Stimulated activated naive CD8-positive, alpha-beta T cell treated with anti-CD3 and anti-CD28 coated beads, Interleukin-15, amount 100 ng/mL, for 72 hours (primary cell): Measurements from ENCODE around the gene TBCC.

Experiments used
- ATAC-seq: fragments of 150-1000 bp; cut with Tn5 transposase; 2 replicates; pipeline ENCODE4 v1.10.0; 2021; ENCODE audit warnings: mild to moderate bottlenecking, moderate library complexity
- DNase-seq, 2 donors: peaks; one replicate each; pipeline ENCODE4 v3.0.0; 2021 to 2022
- H3K27ac Mint-ChIP-seq, 2 donors: one replicate each; pipeline ENCODE4 v1.8.0; 2022; ENCODE audit warnings: mild to moderate bottlenecking in 2 of 2, mixed read lengths in 2 of 2, moderate library complexity in 2 of 2
- H3K27me3 Mint-ChIP-seq: one replicate; pipeline ENCODE4 v1.8.0; 2022; ENCODE audit warnings: mixed read lengths
- H3K4me1 Mint-ChIP-seq: one replicate; pipeline ENCODE4 v1.8.0; 2022; ENCODE audit warnings: mild to moderate bottlenecking, mixed read lengths
- H3K4me3 Mint-ChIP-seq, 2 donors: one replicate each; pipeline ENCODE4 v1.8.0; 2022; ENCODE audit warnings: mild to moderate bottlenecking in 2 of 2, mixed read lengths in 2 of 2, moderate library complexity in 1 of 2
- H3K9me3 Mint-ChIP-seq, 2 donors: one replicate each; pipeline ENCODE4 v1.8.0; 2022; ENCODE audit warnings: mixed read lengths in 2 of 2

TBCC gene, protein sequence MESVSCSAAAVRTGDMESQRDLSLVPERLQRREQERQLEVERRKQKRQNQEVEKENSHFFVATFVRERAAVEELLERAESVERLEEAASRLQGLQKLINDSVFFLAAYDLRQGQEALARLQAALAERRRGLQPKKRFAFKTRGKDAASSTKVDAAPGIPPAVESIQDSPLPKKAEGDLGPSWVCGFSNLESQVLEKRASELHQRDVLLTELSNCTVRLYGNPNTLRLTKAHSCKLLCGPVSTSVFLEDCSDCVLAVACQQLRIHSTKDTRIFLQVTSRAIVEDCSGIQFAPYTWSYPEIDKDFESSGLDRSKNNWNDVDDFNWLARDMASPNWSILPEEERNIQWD

DNA sequence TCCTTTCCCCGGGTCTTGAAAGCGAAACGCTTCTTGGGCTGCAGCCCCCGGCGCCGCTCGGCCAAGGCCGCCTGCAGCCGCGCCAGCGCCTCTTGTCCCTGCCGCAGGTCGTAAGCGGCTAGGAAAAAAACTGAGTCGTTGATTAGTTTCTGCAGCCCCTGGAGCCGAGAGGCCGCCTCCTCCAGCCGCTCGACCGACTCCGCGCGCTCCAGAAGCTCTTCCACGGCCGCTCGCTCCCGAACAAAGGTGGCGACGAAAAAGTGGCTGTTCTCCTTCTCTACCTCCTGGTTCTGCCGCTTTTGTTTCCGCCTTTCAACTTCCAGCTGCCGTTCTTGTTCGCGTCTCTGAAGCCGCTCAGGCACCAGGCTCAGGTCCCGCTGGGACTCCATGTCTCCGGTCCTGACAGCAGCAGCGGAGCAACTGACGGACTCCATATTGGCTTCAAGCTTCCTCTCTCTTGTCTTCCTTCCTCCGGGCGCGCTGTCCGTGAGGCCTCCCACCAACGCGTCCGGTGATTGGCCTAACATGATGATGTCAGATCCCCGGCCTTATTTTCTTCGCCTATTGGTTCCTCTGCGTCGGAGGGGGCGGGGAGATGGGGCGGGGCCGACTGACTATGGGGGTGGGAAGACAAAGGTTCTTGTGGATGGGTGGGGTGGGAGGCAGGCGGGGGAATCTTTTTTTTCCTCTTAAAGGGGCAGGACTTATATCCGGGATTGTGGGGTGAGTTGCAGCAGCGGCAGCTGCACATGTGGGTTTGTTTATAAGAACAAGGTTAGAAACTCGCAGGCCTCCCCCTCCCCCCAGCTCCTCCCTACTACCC is at the start of gene TBCC:
Gene TBCC, minus strand, starts transcription at position 464 of the 823 bp plus-strand sequence. Its CDS starts 30 bp downstream, at position 434.
- DNase-seq (peak; percentile 90 to 96), ATAC-seq (peak; percentile 82)
- H3K4me1 Mint-ChIP-seq, result peaks cover 33% of the 10 kb centered on the region
- peak within 1 kb of the TSS; percentile 99 to 100 for H3K27ac Mint-ChIP-seq
- H3K4me3 Mint-ChIP-seq, result peak within 1 kb of the TSS; percentile 97 to 98
- no peaks in the 10 kb centered on the region for H3K9me3 Mint-ChIP-seq
- no peaks in the 10 kb centered on the region for H3K27me3 Mint-ChIP-seq

DNA sequence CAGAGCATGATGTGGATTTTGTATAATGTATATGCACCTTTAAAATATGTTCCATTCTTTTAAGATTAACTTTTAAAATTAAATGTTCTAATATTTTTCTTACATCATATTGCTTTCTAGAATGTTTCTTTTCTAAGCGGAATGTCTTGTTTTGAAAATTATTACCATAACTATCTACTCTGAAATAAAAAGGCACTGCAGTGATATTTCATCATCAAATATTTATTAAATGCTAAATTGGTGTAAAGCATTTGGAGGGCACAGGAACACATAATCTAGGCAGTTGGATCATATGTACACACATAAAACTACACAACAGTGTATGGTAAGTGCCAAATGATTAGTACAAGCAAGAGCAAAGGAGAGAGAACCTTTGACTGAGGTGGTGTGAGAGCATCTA is 49.7 kb upstream of the TBCC start:
- H3K27me3 Mint-ChIP-seq, result no peaks in the 10 kb centered on the region

DNA sequence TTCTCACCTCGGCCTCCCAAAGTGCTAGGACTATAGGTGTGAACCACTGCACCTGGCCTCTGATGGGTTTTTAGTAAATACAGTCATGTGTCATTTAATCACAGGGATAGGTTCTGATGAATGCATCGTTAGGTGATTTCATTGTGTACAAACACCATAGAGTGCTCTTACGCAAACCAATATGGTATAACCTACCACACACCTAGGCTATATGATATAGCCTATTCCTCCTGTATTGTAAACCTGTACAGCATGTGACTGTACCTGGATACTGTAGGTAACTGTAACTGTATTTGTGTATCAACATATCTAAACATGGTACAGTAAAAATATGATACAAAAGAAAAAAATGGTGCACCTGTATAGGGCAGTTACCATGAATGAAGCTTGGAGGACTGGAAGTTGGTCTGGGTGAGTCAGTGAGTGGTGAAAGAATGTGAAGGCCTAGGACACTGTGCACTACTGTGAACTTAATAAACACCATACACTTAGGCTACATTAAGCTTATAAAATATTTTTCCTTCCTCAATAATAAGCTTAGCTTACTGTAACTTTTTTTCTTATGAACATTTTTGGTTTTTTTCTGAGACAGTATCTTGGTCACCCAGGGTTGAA is 45.9 kb upstream of the TBCC start:
- Mint-ChIP-seq H3K9me3 (no peaks in the 10 kb centered on the region), H3K27me3 (no peaks in the 10 kb centered on the region), H3K4me3 (no peak overlapping the region), H3K4me1 (peaks cover 34% of the 10 kb centered on the region), H3K27ac (no peak overlapping the region)
- no peak for ATAC-seq
- no peak for DNase-seq

More for the DNA sequence above, 49.7 kb upstream of the TBCC start:
- DNase-seq (no peak), ATAC-seq (no peak)
- Mint-ChIP-seq H3K27ac (no peak overlapping the region), H3K4me1 (peaks cover 11% of the 10 kb centered on the region), H3K4me3 (no peak overlapping the region), H3K9me3 (no peaks in the 10 kb centered on the region)

DNA sequence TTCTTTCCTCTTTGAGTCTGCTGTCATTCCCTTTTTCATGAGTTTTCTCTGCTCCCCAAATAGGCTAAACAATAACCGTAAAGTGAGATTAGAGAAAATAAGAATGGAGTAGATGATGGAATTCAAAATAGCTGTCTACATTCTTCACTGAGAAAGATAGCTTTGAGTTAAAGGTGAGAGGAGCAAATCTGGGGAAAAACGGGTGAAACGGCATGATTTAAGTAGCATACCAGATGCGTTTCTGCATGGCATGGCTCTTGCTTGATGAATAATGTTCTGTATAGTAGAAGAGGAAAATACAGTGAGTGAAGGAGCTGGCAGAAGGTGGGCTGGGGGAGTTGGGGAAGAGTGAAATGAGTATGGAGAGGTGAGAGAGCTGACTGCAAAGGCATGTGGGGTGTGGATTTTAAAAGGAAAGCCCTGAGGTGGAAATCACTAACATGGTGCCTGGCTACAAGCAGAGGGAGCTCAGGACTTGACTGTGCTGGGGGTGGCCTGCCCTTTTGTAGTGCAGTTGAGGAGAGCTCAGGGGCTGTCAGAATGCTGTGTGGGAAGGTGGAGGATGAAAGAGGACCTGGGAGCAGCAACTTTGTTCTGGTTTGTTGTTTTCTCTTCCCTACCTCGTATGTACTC is 44.8 kb upstream of the TBCC start:
- peaks cover 27% of the 10 kb centered on the region for H3K4me1 Mint-ChIP-seq
- no peaks in the 10 kb centered on the region for H3K27me3 Mint-ChIP-seq
- H3K4me3 Mint-ChIP-seq, result no peak overlapping the region
- H3K9me3 Mint-ChIP-seq, result no peaks in the 10 kb centered on the region
- peak; percentile 31 for ATAC-seq
- H3K27ac Mint-ChIP-seq, result peak overlapping the region in 1 of 2 donors; percentile 56
- DNase-seq, result no peak

DNA sequence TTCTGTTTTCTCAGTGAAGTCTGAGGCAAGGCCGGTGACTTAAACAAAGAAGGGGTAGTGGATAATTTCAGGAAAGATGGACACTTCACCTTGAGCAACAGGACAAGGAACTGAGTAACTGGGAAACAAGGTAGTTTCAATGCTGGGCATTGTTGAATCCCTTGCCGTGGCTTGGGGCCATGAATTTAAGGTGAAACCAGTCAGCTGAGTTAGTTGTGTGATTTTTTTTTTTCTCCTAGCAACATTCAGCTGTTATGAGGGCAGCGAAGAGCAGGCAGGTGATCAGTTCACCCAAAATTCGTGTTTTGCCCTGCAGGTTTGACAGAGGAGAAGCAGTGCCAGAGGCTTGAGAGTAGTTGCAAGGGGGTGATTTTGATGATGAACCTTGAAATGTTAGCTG is 42.8 kb upstream of the TBCC start:
- Mint-ChIP-seq H3K9me3 (no peaks in the 10 kb centered on the region), H3K27ac (peak overlapping the region in 1 of 2 donors; percentile 55), H3K27me3 (no peaks in the 10 kb centered on the region), H3K4me1 (peaks cover 27% of the 10 kb centered on the region), H3K4me3 (peak overlapping the region in 1 of 2 donors; percentile 33)
- ATAC-seq (no peak), DNase-seq (no peak)

DNA sequence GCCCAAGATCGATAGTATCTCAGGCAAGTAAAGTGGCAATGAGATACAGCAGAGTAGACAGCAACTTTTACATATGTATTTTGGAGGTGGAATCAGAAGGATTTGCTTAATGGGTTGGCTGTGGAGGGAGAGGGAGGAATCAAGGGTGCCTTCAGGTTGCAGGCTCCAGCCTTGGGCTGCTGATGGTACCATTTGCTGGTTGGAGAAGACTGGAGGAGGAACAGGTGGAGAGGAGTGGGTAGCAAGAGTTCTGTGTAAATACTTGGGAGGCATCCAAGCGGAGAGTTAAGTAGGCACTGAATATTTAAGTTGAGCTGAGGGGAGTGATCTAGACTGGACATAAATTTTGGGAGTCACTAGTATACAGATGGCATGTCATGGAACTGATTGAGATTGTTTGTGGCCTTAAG is 41.2 kb upstream of the TBCC start:
- peaks cover 27% of the 10 kb centered on the region for H3K4me1 Mint-ChIP-seq
- H3K4me3 Mint-ChIP-seq, result no peak overlapping the region
- DNase-seq, result no peak

DNA sequence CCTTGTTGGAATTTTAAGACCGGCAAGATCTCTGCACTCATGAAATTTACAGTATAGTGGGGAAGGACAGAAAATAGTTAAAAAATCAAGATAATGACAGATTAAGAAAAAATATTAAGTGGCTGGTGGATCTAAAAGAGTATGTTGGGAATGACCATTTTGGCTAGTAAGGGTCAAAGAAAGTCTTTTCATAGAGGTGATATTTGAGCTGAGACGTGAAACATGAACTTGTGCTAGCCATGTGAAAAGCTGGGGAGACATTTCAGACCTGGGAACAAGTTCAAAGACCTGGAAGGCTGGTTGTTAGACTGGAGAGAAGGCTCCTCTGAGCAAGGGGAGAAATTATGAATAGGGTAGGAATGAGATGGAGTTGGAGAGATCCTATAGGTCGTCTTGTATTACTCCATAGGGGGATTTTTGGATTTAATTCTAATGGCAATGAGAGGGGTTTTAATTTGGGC is 40.7 kb upstream of the TBCC start:
- Mint-ChIP-seq H3K27me3 (no peaks in the 10 kb centered on the region), H3K27ac (no peak overlapping the region), H3K4me3 (no peak overlapping the region), H3K4me1 (peaks cover 27% of the 10 kb centered on the region), H3K9me3 (no peaks in the 10 kb centered on the region)
- ATAC-seq (no peak), DNase-seq (no peak)

More for the DNA sequence above, 41.2 kb upstream of the TBCC start:
- ATAC-seq, result no peak
- no peaks in the 10 kb centered on the region for H3K27me3 Mint-ChIP-seq
- H3K9me3 Mint-ChIP-seq, result no peaks in the 10 kb centered on the region
- no peak overlapping the region for H3K27ac Mint-ChIP-seq

DNA sequence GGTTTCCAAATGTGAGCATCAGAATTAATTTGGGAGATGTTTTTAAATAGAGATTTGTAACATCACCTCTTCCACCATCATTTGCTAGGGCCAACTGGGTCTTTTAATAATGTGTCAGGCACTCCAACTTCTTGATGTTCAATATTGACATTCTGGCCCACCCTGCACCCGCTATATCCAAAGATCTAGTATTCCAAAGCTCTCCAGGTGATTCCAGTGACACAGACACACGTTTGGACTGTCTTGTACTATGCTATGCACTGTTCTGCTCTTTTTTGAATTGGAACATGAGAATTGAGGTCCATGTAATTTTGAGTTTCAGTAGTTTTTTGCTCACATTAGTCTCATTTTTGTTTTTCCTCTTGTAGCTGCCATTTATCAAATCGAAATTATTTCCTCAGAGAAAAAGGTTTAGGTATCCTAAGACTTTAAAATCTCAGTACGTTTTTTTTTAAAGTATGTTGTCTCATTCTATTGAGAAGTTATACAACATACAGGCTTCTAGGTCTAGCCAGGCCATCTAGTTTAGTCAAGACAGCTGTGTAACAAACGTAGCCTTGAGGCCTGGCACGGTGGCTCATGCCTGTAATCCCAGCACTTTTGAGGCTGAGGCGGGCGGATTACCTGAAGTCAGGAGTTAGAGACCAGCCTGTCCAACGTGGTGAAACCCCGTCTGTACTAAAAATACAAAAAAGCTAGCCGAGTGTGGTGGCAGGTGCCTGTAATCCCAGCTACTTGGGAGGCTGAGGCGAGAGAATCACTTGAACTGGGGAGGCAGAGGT is 39.0 kb upstream of the TBCC start:
- Mint-ChIP-seq H3K27me3 (no peaks in the 10 kb centered on the region), H3K9me3 (no peaks in the 10 kb centered on the region), H3K4me1 (peaks cover 25% of the 10 kb centered on the region), H3K27ac (peak overlapping the region; percentile 99 to 100), H3K4me3 (no peak overlapping the region)
- DNase-seq (no peak), ATAC-seq (no peak)

DNA sequence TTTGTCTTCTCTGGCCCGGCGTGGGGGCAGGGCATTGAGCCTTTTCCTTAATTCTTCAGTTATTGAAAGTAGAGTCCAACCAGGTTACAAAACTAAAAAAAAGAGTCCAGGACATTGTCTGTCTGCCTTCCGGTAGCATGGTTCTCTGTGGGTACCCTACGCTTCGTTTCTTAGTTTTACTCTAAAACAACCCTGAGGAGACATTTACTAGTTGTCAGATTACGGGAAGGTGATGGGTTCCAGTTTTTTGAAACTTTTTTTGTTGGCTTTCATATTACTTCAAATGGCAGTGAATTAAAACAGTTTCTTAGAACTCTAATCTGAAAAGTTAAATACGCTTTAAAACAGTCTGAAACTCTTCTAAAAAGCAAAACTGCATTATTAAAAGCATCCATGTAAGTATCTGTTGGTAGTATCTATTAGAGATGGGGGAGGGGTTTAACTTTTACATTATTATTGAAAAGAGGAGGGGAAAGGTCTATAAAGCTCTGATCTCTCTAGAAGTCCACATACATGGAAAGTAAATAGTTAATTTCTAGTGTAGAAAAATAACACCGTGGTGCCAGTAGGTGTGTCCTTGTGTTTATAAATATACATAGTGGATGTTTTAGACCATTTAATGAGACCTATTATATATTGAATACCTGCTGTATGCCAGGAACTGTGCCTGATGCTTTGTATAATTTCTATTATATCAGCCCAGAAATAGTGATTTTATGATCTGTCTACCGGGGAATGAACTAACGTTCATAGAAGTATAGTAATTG is 38.2 kb upstream of the TBCC start:
- H3K9me3 Mint-ChIP-seq, result no peaks in the 10 kb centered on the region
- no peak for DNase-seq
- ATAC-seq, result no peak
- H3K4me3 Mint-ChIP-seq, result no peak overlapping the region
- H3K4me1 Mint-ChIP-seq, result peaks cover 28% of the 10 kb centered on the region
- peak overlapping the region; percentile 99 to 100 for H3K27ac Mint-ChIP-seq
- H3K27me3 Mint-ChIP-seq, result no peaks in the 10 kb centered on the region

DNA sequence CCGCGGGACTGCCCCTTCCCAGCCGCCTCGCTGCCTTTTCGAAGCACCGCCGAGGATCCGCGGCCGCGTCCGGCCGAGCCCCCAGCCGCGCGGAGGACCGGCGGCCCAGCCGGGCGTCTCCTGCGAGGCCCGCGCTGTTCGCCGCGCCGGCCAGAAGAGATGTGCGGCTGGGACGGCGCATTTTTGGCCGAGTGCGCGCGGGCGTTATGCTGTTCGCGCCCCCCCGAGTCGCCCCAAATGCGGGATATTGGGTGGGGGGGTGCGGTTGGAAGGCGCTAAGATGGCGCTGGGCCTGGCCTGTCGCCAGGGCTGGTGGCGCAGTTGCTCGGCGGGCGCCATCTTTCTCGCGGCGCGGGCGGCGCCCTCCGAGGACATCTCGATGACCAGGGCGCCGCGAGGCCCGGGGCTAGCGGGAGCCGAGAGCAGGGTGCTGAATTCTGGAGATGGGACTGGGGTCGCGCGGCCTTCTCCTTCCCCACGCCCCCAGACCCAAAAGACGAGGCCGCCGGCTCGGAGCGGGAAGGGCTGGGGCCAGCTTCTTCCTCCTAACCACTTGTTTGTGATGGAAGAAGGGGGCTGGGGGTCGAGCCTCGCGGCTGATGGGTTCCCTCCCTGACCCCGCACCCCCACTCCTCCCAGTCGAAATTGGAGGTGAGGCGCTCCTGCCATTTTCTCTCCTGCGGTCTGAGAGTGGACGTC is 37.4 kb upstream of the TBCC start:
- ATAC-seq, result peak; percentile 75
- Mint-ChIP-seq H3K4me3 (peak overlapping the region in 1 of 2 donors; percentile 82), H3K9me3 (no peaks in the 10 kb centered on the region), H3K27ac (peak overlapping the region; percentile 99 to 100), H3K4me1 (peaks cover 28% of the 10 kb centered on the region), H3K27me3 (no peaks in the 10 kb centered on the region)
- peak; percentile 82 to 86 for DNase-seq

DNA sequence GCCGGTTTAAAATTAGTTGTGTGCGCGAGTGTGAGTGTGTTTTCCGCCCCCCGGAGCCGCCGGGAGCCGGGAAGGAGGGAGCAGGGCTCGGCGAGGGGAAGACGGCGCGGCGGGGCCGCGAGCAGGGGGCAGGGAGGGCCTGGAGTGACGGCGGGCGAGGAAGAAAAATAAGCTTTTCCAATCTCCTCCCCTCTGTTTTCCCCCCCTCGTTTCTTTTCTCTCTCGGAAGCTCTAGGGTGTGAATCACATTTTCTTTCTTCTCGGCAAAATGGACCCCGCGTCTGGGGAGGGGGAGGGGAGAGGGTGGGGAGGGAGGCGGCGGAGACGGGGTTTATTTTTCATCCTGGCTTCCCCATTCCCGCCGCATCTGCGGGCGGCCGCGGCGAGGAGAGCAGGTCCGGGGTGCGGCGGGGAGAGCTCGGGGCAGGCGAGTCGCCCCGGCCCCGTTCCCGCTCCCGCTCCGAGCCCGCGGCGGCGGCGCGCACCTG is 36.8 kb upstream of the TBCC start:
- Mint-ChIP-seq H3K27me3 (no peaks in the 10 kb centered on the region), H3K9me3 (no peaks in the 10 kb centered on the region), H3K4me1 (peaks cover 30% of the 10 kb centered on the region), H3K4me3 (peak overlapping the region; percentile 82 to 83), H3K27ac (peak overlapping the region; percentile 99)
- peak; percentile 71 for DNase-seq
- ATAC-seq, result peak; percentile 71

DNA sequence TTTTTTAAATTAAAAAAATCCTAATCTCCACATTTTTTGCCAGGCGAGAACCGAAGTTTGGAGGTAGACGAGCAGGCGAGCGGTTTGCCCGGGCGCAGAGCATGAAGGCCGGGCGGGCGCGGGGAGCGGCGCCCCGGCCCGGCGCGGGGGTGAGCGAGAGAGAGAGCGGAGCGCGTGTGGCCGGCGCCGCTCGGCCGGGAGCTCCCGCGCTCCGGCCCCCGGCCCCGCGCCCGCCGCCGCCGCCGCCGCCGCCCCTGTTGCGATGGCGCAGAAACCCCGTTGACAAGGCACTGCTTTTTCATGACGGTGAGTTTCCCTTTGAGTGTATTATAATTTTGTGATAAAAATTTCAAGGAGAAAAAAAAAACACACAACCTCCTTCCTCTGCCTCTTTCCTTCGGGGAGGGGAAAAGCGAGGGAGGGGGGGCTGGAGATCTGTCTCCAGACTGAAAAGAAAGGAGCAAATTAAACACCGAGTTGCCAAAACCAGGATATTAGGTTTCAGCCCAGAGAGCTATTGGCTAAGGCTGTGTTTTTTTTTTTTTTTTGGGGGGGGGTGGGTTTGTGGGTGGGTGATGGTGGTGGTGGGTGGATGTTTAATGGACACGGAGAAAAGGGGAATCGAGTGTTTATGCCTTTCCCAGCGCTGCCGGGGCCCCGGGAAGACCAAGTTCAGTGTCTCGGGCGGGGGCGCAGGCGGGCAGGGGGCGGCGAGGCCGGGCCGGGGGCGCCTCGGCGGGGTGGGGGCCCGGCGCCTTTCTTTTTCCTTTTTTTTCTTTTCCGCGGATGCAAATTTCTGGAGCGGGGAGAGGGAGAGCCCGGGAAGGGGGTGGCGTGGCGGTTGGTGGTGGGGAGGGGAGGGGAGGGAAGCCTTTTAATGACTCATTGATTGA is 36.1 kb upstream of the TBCC start, which contains the start of gene BICRAL:
Gene BICRAL, plus strand, starts transcription at position 257 of the 893 bp plus-strand sequence. CDS start 39,971 bp downstream, outside the sequence.
- ATAC-seq (peak; percentile 46), DNase-seq (peak; percentile 73 to 78)
- Mint-ChIP-seq H3K27ac (peak within 1 kb of the TSS; percentile 99), H3K4me3 (peak within 1 kb of the TSS; percentile 82 to 83), H3K27me3 (no peaks in the 10 kb centered on the region), H3K9me3 (no peaks in the 10 kb centered on the region), H3K4me1 (peaks cover 37% of the 10 kb centered on the region)

DNA sequence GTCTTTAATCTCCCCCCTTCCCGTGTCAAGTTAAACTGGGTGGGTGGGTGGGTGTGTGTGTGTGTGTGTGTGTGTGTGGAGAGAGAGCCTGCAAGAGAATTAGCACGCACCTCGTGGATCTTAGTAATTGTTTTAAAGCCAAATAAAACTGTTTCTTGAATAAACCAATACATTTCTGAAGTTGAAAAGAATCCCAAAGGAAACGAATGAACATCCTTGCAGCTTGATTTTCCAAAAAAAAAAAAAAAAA is 35.6 kb upstream of the TBCC start:
- DNase-seq (no peak), ATAC-seq (no peak)
- Mint-ChIP-seq H3K4me3 (peak overlapping the region; percentile 77 to 83), H3K27ac (peak overlapping the region; percentile 99), H3K27me3 (no peaks in the 10 kb centered on the region), H3K9me3 (no peaks in the 10 kb centered on the region), H3K4me1 (peaks cover 43% of the 10 kb centered on the region)
